Measurements from ENCODE around the gene TRPM3.

The TRPM3 gene

GRCh38 chr9:71094708-71095251, 26.6 kb downstream of the TRPM3 start:
- Mint-ChIP-seq H3K4me1 (no peaks in the 10 kb centered on the region), H3K4me3 (no peak overlapping the region), H3K27ac (ENCODE audit: low read depth) (no peak overlapping the region), H3K36me3 (ENCODE audit: insufficient read depth) (no peaks in the 10 kb centered on the region), H3K9me3 (no peaks in the 10 kb centered on the region), H3K27me3 (peaks cover 9% of the 10 kb centered on the region)
- ATAC-seq (replicated peaks; ENCODE audit: extremely low read depth, poor library complexity, severe bottlenecking): no peak
- no peak for DNase-seq (ENCODE audit: low spot score in 2 of 2)

- DNase-seq (ENCODE audit: low spot score in 2 of 2) (no peak), ATAC-seq (replicated peaks; ENCODE audit: extremely low read depth, poor library complexity, severe bottlenecking) (no peak)
- H3K27me3 Mint-ChIP-seq: peaks cover 6% of the 10 kb centered on the region
- H3K9me3 Mint-ChIP-seq: no peaks in the 10 kb centered on the region
- H3K27ac Mint-ChIP-seq (ENCODE audit: low read depth): no peak overlapping the region
- no peaks in the 10 kb centered on the region for H3K4me1 Mint-ChIP-seq
- no peaks in the 10 kb centered on the region for H3K36me3 Mint-ChIP-seq (ENCODE audit: insufficient read depth)
- H3K4me3 Mint-ChIP-seq: no peak overlapping the region
Measured at GRCh38 chr9:71090896-71091295, 30.5 kb downstream of the TRPM3 start.

- Mint-ChIP-seq H3K4me3 (no peak overlapping the region), H3K36me3 (ENCODE audit: insufficient read depth) (no peaks in the 10 kb centered on the region), H3K4me1 (no peaks in the 10 kb centered on the region), H3K27me3 (peaks cover 21% of the 10 kb centered on the region), H3K27ac (ENCODE audit: low read depth) (no peak overlapping the region), H3K9me3 (peaks cover 4% of the 10 kb centered on the region)
- no peak for DNase-seq (ENCODE audit: low spot score in 2 of 2)
- ATAC-seq (replicated peaks; ENCODE audit: extremely low read depth, poor library complexity, severe bottlenecking): no peak
Measured at GRCh38 chr9:71079451-71079850, 42.0 kb downstream of the TRPM3 start.

GRCh38 chr9:71076096-71076495, 45.3 kb downstream of the TRPM3 start:
- Mint-ChIP-seq H3K27me3 (peaks cover 21% of the 10 kb centered on the region), H3K36me3 (ENCODE audit: insufficient read depth) (no peaks in the 10 kb centered on the region), H3K4me1 (no peaks in the 10 kb centered on the region), H3K27ac (ENCODE audit: low read depth) (no peak overlapping the region), H3K4me3 (no peak overlapping the region), H3K9me3 (no peaks in the 10 kb centered on the region)
- DNase-seq (ENCODE audit: low spot score in 2 of 2) (no peak), ATAC-seq (replicated peaks; ENCODE audit: extremely low read depth, poor library complexity, severe bottlenecking) (no peak)

GRCh38 chr9:71073494-71073893, 47.9 kb downstream of the TRPM3 start:
- Mint-ChIP-seq H3K27ac (ENCODE audit: low read depth) (no peak overlapping the region), H3K27me3 (peaks cover 21% of the 10 kb centered on the region), H3K9me3 (no peaks in the 10 kb centered on the region), H3K4me3 (no peak overlapping the region), H3K36me3 (ENCODE audit: insufficient read depth) (no peaks in the 10 kb centered on the region), H3K4me1 (no peaks in the 10 kb centered on the region)
- no peak for DNase-seq (ENCODE audit: low spot score in 2 of 2)
- no peak for ATAC-seq (replicated peaks; ENCODE audit: extremely low read depth, poor library complexity, severe bottlenecking)

- H3K27me3 Mint-ChIP-seq: peaks cover 21% of the 10 kb centered on the region
- no peak overlapping the region for H3K4me3 Mint-ChIP-seq
- no peaks in the 10 kb centered on the region for H3K9me3 Mint-ChIP-seq
- no peaks in the 10 kb centered on the region for H3K4me1 Mint-ChIP-seq
- H3K36me3 Mint-ChIP-seq (ENCODE audit: insufficient read depth): no peaks in the 10 kb centered on the region
- no peak for DNase-seq (ENCODE audit: low spot score in 2 of 2)
- ATAC-seq (replicated peaks; ENCODE audit: extremely low read depth, poor library complexity, severe bottlenecking): no peak
- H3K27ac Mint-ChIP-seq (ENCODE audit: low read depth): no peak overlapping the region
Measured at GRCh38 chr9:71072587-71072986, 48.8 kb downstream of the TRPM3 start.

- no peak overlapping the region for H3K27ac Mint-ChIP-seq (ENCODE audit: low read depth)
- no peaks in the 10 kb centered on the region for H3K36me3 Mint-ChIP-seq (ENCODE audit: insufficient read depth)
- no peaks in the 10 kb centered on the region for H3K4me1 Mint-ChIP-seq
Measured at GRCh38 chr9:71071633-71072032, 49.8 kb downstream of the TRPM3 start.

GRCh38 chr9:71058660-71059059, 62.8 kb downstream of the TRPM3 start:
- no peaks in the 10 kb centered on the region for H3K36me3 Mint-ChIP-seq (ENCODE audit: insufficient read depth)
- no peak overlapping the region for H3K4me3 Mint-ChIP-seq
- H3K27ac Mint-ChIP-seq (ENCODE audit: low read depth): no peak overlapping the region
- H3K27me3 Mint-ChIP-seq: no peaks in the 10 kb centered on the region
- H3K9me3 Mint-ChIP-seq: no peaks in the 10 kb centered on the region
- no peak for ATAC-seq (replicated peaks; ENCODE audit: extremely low read depth, poor library complexity, severe bottlenecking)
- H3K4me1 Mint-ChIP-seq: no peaks in the 10 kb centered on the region
- no peak for DNase-seq (ENCODE audit: low spot score in 2 of 2)

More at GRCh38 chr9:71071633-71072032, 49.8 kb downstream of the TRPM3 start:
- H3K4me3 Mint-ChIP-seq: no peak overlapping the region
- no peak for ATAC-seq (replicated peaks; ENCODE audit: extremely low read depth, poor library complexity, severe bottlenecking)
- DNase-seq (ENCODE audit: low spot score in 2 of 2): no peak
- H3K9me3 Mint-ChIP-seq: no peaks in the 10 kb centered on the region
- peaks cover 12% of the 10 kb centered on the region for H3K27me3 Mint-ChIP-seq

GRCh38 chr9:71052287-71052686, 69.1 kb downstream of the TRPM3 start:
- Mint-ChIP-seq H3K4me1 (no peaks in the 10 kb centered on the region), H3K27ac (ENCODE audit: low read depth) (no peak overlapping the region), H3K9me3 (no peaks in the 10 kb centered on the region), H3K36me3 (ENCODE audit: insufficient read depth) (no peaks in the 10 kb centered on the region), H3K4me3 (no peak overlapping the region), H3K27me3 (no peaks in the 10 kb centered on the region)
- ATAC-seq (replicated peaks; ENCODE audit: extremely low read depth, poor library complexity, severe bottlenecking) (no peak), DNase-seq (ENCODE audit: low spot score in 2 of 2) (no peak)

- H3K27ac Mint-ChIP-seq (ENCODE audit: low read depth): no peak overlapping the region
- H3K9me3 Mint-ChIP-seq: no peaks in the 10 kb centered on the region
- DNase-seq (ENCODE audit: low spot score in 2 of 2): no peak
- no peaks in the 10 kb centered on the region for H3K36me3 Mint-ChIP-seq (ENCODE audit: insufficient read depth)
- no peaks in the 10 kb centered on the region for H3K4me1 Mint-ChIP-seq
- ATAC-seq (replicated peaks; ENCODE audit: extremely low read depth, poor library complexity, severe bottlenecking): no peak
- H3K4me3 Mint-ChIP-seq: no peak overlapping the region
- no peaks in the 10 kb centered on the region for H3K27me3 Mint-ChIP-seq
Measured at GRCh38 chr9:71048280-71048679, 73.1 kb downstream of the TRPM3 start.

- Mint-ChIP-seq H3K27ac (ENCODE audit: low read depth) (no peak overlapping the region), H3K9me3 (no peaks in the 10 kb centered on the region), H3K27me3 (no peaks in the 10 kb centered on the region), H3K4me1 (no peaks in the 10 kb centered on the region), H3K36me3 (ENCODE audit: insufficient read depth) (no peaks in the 10 kb centered on the region), H3K4me3 (no peak overlapping the region)
- no peak for DNase-seq (ENCODE audit: low spot score in 2 of 2)
- ATAC-seq (replicated peaks; ENCODE audit: extremely low read depth, poor library complexity, severe bottlenecking): no peak
Measured at GRCh38 chr9:71042448-71042990, 78.9 kb downstream of the TRPM3 start.

GRCh38 chr9:71037521-71037920, 83.9 kb downstream of the TRPM3 start:
- H3K36me3 Mint-ChIP-seq (ENCODE audit: insufficient read depth): no peaks in the 10 kb centered on the region
- H3K4me3 Mint-ChIP-seq: no peak overlapping the region
- no peaks in the 10 kb centered on the region for H3K4me1 Mint-ChIP-seq
- no peaks in the 10 kb centered on the region for H3K9me3 Mint-ChIP-seq
- H3K27ac Mint-ChIP-seq (ENCODE audit: low read depth): no peak overlapping the region
- DNase-seq (ENCODE audit: low spot score in 2 of 2): no peak
- ATAC-seq (replicated peaks; ENCODE audit: extremely low read depth, poor library complexity, severe bottlenecking): no peak
- no peaks in the 10 kb centered on the region for H3K27me3 Mint-ChIP-seq

GRCh38 chr9:71036501-71036900, 84.9 kb downstream of the TRPM3 start:
- H3K27ac Mint-ChIP-seq (ENCODE audit: low read depth): no peak overlapping the region
- no peak for DNase-seq (ENCODE audit: low spot score in 2 of 2)
- no peaks in the 10 kb centered on the region for H3K36me3 Mint-ChIP-seq (ENCODE audit: insufficient read depth)
- no peaks in the 10 kb centered on the region for H3K4me1 Mint-ChIP-seq
- no peaks in the 10 kb centered on the region for H3K9me3 Mint-ChIP-seq
- H3K4me3 Mint-ChIP-seq: no peak overlapping the region
- no peak for ATAC-seq (replicated peaks; ENCODE audit: extremely low read depth, poor library complexity, severe bottlenecking)
- no peaks in the 10 kb centered on the region for H3K27me3 Mint-ChIP-seq
